HG03103 (cell line): ENCODE results near the gene SPATA16.
"Not testable (repeated sequence)": the region's sequence is repeated elsewhere in the genome, so short reads cannot be mapped to it uniquely, and the experiment has no call there.

ENCODE experiments used
- ATAC-seq: cut with Tn5 transposase; IDR thresholded peaks from one replicate; pipeline ENCODE4 v1.9.1; 2021; ENCODE audit warnings: low read depth; ENCODE audit not compliant: unreplicated experiment

The SPATA16 gene

GRCh38 chr3:172905451-172905850 lies 235.6 kb downstream of the SPATA16 start:
- no peak for ATAC-seq

GRCh38 chr3:172904711-172905373 lies 236.2 kb downstream of the SPATA16 start:
- no peak for ATAC-seq

- no peak for ATAC-seq
These were observed 237.3 kb downstream of the SPATA16 start for GRCh38 chr3:172903642-172904320.

- ATAC-seq = no peak
These were observed 248.9 kb downstream of the SPATA16 start for GRCh38 chr3:172892158-172892557.

GRCh38 chr3:172885704-172886103 lies 255.3 kb downstream of the SPATA16 start:
- no peak for ATAC-seq

- ATAC-seq = no peak
These were observed 258.5 kb downstream of the SPATA16 start for GRCh38 chr3:172882563-172882962.

GRCh38 chr3:172879381-172879780 lies 261.7 kb downstream of the SPATA16 start:
- ATAC-seq = not testable (repeated sequence)

GRCh38 chr3:172877011-172877410 lies 264.0 kb downstream of the SPATA16 start:
- ATAC-seq = no peak

- no peak for ATAC-seq
These were observed 264.7 kb downstream of the SPATA16 start for GRCh38 chr3:172876297-172876696.

GRCh38 chr3:172875039-172875438 lies 266.0 kb downstream of the SPATA16 start:
- no peak for ATAC-seq

- ATAC-seq = no peak
These were observed 271.1 kb downstream of the SPATA16 start for GRCh38 chr3:172869784-172870518.

- no peak for ATAC-seq
These were observed 271.7 kb downstream of the SPATA16 start for GRCh38 chr3:172869368-172869771.

GRCh38 chr3:172868582-172869200 lies 272.3 kb downstream of the SPATA16 start:
- ATAC-seq = no peak

GRCh38 chr3:172866726-172867350 lies 274.2 kb downstream of the SPATA16 start:
- not testable (repeated sequence) for ATAC-seq

- ATAC-seq = no peak
These were observed 282.0 kb downstream of the SPATA16 start for GRCh38 chr3:172859041-172859440.

GRCh38 chr3:172856795-172857742 lies 284.0 kb downstream of the SPATA16 start:
- ATAC-seq = no peak

GRCh38 chr3:172855037-172855436 lies 286.0 kb downstream of the SPATA16 start:
- ATAC-seq = no peak

GRCh38 chr3:172853921-172854666 lies 286.9 kb downstream of the SPATA16 start:
- ATAC-seq = no peak

- no peak for ATAC-seq
These were observed 288.0 kb downstream of the SPATA16 start for GRCh38 chr3:172853005-172853404.
